GM21619 (cell line): Measurements from ENCODE around the gene PHPT1.
A peak's percentile ranks its signal among the peaks of the same experiment; 100 is the strongest.
"Not testable (repeated sequence)": the region's sequence is repeated elsewhere in the genome, so short reads cannot be mapped to it uniquely, and the experiment has no call there.

Experiments used
- ATAC-seq: cut with Tn5 transposase; IDR thresholded peaks from one replicate; pipeline ENCODE4 v1.9.1; 2021; ENCODE audit not compliant: unreplicated experiment

PHPT1 gene

DNA sequence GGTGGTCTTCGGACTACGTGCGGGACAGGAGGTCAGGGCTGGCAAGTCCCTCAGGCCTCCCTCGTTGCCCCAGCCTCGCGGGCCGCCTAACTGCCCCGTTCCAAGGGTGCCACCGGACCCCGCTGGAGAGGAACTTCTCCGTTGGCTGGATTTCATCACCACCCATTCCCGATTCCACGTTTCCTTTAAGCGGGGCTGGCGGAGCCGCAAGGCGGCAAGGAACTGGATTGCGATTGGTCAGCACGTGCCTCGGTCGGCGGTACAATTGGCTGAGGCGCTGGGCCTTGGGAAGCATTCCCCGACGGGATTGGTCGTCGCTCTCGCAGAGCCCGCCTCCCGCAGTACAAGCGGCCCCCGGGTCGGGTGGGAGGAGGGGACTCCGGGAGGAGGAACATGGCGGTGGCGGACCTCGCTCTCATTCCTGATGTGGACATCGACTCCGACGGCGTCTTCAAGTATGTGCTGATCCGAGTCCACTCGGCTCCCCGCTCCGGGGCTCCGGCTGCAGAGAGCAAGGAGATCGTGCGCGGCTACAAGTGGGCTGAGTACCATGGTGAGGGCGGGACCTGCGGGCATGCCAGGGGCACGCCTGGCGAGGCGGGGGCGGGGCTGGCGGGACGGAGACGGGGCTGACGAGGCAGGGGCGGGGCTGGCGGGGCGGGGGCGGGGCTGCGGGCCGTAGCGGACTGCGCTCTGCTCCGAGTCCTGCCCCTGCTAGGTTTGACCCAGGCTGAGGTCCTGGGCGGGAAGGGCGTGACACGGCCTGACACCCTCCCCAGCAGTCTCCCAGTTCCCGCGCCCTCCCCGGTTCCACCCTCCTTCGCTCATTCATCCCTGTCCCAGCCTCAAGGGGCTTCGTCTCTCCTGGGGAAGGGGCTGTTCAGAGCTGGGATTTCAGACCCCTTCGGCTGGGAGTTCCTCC, at the start of gene PHPT1:
PHPT1 (plus strand) TSS at position 372 of the 922 bp plus-strand sequence; CDS start at position 394, 22 bp downstream.
- ATAC-seq: peak; percentile 66

DNA sequence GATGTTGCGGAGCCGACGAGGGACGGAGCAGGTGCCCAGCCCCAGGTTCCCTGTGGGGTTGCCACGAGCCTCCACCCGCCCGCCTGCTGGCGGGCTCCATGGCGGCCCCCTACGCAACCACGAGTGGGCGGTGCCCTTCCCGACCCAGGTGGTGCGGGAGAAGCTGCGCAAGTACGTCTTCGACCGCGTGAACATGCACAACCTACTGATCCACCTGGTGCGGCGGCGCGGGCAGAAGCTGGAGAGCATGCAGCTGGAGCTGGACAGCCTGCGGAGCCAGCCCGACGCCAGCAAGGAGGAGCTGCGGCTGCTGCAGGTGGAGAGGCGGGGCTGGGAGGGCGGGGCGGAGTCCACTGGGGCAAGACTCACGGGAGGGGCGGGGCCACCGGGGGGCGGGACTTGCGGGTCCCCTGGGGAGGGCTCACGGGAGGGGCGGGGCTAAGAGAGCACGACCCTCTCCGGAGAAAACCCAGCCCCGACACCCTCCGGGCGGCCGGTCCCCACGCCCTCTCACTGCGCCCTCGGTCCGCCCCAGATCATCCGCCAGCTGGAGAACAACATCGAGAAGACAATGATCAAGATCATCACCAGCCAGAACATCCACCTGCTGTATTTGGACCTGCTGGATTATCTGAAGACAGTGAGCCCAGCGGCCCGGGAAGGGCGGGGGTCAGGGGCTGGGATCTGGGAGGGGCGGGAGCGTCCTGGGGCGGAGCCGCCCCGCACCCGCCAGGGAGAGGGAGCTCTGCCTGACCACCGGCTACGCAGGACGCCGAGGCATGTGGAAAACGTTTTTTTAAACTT, 49.2 kb upstream of the PHPT1 start:
- peak; percentile 43 for ATAC-seq

DNA sequence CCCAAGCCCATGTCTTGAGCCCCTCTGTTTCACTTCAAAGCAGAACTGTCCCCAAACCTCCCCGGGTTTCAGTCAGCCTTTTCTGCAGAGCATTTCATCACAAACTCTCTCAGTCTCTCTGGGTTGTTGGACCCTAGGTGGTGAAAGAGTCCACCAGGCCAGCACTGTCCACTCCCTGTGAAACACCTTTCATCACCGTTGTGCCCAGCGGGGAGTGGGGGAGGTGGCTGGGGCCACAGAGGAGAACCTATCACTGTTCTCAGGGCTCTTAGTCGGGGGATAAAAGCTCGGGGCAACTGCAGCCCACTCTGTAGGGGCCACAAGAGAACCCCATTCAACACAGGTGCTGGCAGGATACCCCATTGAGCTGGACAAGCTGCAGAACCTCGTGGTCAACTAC, 46.9 kb upstream of the PHPT1 start:
- ATAC-seq: no peak

DNA sequence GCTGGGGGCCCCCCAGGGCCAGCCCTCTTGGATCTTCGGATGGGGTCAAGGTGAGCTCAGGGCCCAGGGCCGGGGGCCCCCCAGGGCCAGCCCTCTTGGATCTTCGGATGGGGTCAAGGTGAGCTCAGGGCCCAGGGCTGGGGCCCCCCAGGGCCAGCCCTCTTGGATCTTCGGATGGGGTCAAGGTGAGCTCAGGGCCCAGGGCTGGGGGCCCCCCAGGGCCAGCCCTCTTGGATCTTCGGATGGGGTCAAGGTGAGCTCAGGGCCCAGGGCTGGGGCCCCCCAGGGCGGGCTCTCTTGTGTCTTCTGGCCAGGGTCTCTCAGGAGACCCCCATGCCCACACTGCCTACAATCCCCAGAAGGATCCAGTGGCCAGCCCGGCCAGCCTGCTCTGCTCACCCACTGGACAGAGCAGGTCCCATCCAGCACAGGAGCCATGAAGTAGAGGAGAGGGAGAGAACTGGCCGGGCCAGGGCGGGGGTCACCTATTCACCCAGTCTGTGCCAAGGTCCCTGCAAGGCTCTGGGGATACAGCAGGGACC, 46.1 kb upstream of the PHPT1 start:
- not testable (repeated sequence) for ATAC-seq

DNA sequence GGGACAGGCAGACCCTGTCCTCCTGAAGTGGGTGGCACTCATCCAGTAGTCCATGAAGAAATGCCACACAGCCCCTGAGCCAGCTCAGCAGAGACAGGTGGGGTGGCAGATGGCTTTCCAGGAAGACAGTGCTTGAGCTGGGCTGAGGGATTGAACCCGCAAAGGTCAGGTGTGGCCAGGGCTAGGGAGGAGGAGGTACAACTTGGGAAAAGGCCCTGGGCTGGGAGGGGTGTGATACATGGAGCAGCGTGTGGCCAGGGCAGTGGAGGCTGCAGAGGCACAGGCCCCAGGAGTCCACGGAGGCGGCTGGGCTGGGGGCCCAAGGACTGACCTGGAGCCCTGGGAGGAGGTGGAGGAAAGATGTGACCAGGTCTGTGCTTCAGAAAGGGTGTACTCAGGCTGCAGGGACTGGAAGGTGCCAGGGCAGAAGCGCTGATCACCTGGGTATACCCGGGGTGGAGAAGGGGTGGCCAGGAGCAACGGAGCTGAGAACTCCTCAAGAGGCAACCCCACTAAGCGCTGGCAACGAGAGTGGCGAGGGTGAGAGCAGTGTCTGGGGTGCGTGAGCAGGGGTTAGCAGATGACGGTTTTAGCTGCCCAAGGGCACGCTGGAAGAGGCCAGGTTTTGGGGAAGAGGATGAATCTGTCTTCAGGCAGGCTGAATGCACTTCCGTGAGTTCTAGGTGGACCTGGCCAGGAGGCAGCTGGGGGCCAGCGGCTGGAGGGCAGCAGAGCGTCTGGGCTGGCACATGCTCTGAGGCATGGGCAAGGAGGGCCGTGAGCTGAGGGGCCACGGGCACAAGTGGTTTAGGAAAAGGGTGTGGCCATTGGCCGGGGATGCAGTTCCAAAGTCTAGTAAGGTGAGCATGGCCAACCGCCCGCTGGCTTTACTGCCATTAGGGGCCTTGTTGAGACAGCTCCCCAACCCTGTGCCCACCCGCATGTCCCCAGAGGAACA, 45.4 kb upstream of the PHPT1 start:
- no peak for ATAC-seq

DNA sequence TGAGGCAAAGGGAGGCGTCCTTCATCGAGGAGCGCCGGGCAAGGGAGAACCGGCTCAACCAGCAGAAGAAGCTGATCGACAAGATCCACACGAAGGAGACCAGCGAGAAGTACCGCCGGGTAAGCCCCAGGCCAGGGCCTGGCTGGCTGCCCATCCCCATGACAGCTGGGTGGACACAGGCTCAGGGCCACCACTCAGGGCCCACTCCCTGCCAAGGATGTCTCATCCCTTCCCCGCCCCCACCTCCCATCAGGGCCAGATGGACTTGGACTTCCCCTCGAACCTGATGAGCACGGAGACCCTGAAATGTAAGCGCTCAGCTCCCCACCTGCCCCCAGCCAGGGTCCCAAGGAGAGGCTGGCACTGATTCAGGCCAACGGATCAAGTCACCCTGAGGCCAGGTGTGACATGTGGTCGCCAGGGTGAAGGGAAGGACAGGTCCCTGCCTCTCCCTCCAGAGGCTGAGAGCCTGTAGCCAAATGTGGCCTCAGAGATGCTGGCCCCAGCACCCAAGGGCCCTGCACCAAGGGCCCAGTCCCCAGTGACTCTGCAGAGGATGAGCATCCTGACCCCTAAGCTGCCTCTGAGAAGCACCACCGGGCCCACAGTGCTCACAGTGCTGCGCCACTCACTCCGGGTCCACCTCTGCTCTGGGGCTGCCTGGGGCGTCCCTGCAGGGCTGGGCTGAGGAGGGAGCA, 44.6 kb upstream of the PHPT1 start:
- no peak for ATAC-seq

DNA sequence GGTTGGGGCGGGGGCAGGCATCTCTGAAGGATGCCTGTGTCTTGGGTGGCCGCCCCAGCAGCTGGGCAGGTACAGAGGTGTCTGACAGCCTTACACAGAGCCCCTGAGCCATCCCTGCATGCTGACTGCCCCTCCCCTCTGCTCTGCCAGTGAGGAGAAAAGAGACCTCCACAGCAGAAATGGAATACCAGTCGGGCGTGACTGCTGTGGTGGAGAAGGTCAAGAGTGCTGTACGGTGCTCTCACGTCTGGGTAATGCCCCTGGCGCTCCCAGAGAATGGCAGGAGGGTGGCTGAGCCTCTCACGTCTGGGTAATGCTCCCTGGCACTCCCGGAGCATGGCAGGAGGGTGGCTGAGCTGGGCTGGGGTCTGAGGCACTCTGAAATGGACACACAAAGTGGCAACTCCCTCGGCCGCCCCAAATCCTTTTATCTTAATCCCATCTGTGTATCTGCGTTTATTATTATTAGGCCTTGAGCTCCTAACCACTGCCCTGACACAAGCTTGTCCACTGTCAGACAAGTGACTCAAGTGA, 43.9 kb upstream of the PHPT1 start:
- no peak for ATAC-seq

DNA sequence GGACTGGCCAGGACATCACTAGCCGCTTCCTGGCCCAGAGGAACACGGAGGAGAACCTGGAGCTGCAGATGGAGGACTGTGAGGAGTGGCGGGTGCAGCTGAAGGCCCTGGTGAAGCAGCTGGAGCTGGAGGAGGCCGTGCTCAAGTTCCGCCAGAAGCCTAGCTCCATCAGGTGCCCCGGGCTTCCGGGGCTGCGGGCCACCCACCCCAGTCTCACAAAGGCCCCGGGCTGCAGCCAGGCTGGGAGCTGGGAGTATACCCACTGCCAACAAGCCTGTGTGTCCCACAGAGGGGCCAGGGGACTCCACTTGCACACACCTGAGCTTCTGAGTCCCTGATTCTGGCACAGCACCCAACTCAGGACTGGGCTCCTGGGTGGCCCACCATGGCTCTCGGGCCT, 43.1 kb upstream of the PHPT1 start:
- ATAC-seq: no peak

DNA sequence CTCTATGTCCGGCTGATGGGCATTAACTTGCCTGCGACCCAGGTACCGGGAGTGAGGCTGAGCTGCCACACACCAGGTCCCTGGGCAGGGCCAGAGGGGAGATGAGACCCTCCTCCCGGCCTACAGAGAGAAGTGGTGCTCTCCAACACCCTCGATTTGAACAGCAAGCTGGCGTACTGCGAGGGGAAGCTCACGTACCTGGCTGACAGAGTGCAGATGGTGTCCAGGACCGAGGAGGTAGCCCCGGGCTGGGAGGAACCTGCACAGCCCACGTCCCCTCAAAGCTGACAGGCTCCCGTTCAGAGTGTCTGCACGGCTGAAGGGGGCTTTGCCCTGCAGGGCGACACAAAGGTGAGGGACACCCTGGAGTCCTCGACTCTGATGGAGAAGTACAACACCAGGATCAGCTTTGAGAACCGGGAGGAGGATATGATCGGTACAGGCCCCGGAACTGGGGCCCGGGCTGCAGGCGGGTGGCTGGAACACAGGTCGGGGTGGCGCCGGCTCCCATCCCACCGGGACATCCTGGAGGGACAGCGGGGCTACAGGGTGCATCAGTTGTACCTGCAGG, 42.5 kb upstream of the PHPT1 start:
- ATAC-seq: no peak

DNA sequence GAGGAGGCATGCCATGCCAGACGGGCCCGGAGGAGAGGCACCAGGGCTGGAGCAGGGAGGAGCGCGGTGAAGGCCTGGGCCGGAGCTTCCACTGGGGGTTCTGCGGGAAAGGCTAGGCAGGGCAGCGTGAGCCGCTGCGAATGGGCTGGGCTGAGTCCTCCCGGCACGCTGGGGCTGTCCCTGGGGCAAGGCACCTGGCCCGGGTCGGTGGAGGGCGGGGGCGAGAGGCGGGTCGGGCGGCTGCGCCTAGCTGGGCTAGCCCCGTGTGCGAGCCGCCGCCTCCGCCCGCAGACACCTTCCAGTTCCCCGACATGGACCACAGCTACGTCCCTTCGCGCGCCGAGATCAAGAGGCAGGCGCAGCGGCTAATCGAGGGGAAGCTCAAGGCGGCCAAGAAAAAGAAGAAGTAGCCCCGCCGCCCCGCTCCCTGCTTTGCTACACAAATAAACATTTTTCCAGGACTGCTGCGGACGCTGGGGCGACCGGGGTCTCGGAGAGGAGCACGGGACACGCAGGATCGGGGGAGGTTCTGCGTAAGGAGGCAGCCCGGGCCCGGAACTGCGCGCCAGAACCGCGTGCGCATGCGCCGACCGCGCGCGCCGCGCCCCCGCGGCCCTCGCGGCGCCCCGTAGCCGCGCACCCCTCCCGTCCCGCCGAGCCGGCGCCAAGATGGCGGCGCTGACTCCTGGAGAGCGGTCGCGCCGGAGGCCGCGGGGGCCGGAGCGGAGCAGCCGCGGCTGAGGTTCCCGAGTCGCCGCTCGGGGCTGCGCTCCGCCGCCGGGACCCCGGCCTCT, 41.7 kb upstream of the PHPT1 start, which contains the start of gene RABL6:
RABL6 (plus strand) TSS at position 668 of the 794 bp plus-strand sequence. CDS start 249 bp downstream, outside the sequence.
- peak; percentile 60 for ATAC-seq

DNA sequence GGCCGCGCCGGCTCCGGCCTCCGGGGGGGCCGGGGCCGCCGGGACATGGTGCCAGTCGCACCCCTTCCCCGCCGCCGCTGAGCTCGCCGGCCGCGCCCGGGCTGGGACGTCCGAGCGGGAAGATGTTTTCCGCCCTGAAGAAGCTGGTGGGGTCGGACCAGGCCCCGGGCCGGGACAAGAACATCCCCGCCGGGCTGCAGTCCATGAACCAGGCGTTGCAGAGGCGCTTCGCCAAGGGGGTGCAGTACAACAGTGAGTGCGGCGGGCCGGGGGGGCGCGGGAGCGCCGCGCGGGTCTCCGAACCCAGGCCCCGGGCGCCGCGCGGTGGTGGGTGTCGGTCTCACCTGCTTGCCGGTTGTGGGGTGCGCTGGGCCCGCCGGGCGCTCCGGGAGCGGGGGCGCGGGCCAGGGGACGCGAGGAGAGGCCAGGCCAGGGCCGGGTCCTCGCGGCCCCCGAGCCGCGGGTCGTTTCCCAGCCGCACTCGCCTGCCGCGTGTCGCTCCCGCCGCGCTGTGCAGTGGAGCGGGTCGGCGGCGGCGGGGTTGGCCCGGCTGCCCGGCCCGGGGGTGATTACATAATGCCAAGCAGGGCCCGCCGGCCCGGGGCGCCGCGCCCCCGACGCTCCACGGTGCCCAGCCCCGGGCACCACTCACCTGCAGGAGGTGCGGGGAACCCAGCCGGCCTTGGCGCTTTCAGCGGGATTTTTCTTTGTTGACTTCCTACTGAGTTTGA, 41.0 kb upstream of the PHPT1 start:
- peak; percentile 30 for ATAC-seq

DNA sequence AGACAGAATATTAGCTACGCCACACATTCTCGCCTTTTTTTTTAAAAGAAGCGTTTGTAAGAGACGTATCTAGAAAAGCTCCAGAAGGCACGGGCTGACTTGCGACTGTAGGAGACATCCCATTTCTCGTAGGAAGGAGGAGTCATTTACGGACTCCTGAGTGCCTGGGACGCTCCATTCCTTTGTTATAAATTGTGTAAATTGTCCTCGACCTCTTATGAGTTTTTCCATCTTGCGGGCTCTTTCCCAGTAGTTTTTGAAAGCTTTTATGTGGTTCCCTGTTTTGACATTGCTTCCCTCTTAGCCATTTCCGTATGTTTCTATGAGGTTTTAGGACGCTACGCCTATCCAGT, 40.4 kb upstream of the PHPT1 start:
- no peak for ATAC-seq

DNA sequence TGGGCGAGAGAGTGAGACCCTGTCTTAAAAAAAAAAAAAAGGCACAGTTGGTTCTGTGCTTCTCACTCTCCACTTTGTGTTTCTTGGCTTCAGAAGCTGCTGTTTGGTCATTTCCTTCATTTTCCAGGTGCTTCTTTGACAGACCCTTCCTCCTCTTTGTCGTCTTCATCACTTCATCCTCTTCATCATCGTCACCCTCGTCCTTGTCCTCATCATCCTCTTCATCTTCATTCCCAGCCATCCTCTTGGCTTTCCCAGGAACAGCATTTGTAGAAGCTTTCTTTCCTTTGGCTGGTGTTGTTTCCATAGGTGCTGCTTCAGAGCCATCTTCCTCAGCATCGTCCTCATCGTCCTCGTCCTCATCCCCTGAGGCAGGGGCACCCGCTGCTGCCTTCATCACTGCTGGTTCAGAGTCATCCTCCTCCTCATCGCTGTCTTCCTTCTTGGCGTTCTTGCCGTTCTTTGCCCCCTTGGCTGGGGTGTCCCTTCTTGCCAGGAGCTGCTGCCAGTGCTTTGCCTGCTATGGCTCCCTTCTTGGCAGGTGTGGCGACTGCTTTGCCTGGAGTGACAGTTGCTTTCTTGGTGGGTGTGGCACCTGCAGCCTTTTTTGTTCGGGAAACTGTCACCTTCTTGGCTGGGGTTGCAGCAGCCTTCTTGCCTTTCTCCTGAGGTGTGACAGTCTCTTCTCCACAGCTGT, 34.3 kb upstream of the PHPT1 start:
- ATAC-seq: no peak

DNA sequence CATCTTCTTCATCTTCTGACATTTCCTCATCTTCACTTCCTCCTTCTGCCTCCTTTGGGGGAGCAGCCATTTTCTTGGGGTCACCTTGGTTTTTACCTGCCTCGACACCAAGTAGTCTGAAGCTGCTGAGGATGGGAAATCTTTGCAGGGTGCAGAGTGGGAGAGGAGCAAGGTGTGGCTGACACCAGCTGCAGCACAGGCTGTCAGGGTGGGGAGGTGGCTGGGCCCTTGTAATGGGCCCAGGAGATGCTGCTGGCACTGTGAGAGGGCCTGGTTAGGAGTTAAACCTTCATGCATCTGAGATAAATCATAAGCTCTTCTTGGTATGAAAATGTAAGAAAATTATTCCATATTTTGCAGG, 33.8 kb upstream of the PHPT1 start:
- ATAC-seq: no peak

DNA sequence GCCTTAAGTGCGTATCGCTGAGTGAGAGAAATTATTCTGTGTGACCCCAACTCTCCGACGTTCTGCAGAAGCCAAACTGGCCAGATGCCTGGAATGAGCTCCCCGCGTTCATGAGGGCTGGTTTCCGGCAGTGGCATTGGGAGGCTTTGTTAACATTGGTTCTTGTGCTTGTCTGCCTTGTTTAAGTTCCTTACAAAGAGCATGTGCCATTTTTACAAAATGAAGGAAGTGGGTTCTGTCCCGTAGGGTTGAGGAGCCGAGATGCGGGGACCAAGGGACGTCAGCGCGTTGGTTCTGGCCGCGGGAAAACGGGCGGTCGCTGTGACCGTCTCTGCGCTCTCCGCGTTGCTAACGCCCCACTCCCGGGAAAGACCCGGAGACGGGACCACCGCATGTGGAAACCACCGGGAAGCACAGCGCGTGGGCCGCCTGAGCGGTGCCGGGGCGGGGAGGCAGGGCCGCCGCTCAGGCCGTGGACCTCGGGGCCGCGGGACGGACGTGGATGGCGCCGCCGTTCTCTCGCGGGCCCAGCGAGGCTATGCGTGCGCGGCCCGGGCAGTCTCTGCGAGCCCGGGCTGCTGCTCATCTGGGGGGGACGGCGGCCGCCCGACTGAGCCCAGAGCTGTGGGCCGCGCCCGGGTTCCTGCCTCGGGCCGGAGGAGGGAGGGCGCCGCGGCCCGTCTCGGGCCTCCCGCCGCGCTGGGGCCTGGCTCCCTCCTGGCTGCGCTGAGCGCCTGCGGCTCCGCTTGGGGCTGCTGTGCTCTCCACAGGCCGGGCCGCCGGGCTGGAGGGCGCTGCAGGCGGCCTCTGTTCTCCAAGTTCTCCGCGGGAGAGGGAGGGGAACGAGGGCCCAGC, 28.0 kb upstream of the PHPT1 start:
- no peak for ATAC-seq

DNA sequence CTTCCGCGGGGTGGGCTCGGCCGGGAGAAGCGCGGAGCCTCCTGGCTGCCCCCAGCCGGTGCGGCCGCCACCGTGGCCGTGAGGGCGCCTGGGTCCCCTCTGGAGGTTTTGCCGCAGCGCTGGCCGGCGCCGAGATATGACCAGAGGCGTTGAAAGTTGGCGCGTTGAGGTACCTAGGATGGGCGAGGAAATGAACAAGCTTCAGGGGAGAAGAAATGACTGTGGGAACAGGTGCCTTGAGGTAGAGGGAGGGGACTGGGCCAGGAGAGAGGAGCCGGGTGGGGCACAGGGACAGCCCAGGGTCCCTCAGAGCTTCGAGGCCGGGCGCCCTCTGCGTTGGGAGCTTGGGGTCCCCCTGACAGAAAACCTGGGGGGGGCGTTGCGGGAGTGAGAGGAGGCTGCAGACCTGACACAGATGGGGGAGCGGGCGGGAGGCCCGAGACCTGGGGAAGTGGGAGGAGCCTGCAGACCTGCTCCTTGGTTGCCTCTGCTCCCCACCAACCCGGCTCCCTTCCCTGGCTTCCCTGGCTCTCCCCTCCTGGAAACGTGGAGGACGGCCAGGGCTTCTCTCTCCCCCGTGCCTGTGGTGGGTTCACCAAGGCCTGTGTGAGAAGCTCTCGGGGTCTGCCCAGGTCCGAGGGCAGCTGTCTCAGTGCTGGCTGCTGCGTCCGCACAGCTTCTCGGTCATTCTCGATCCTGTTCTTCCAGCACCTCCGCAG, 27.2 kb upstream of the PHPT1 start:
- no peak for ATAC-seq
